NCI-H1105 treated with DMSO at 0.1 percent for 48 hours (cell line): ENCODE data around the gene CASP4.
"Not testable (repeated sequence)": the region's sequence is repeated elsewhere in the genome, so short reads cannot be mapped to it uniquely, and the experiment has no call there.

ENCODE experiments used
- DNase-seq: peaks from one replicate; lab custom pipeline; 2025; lab: John Stamatoyannopoulos, UW

CASP4 gene

DNA sequence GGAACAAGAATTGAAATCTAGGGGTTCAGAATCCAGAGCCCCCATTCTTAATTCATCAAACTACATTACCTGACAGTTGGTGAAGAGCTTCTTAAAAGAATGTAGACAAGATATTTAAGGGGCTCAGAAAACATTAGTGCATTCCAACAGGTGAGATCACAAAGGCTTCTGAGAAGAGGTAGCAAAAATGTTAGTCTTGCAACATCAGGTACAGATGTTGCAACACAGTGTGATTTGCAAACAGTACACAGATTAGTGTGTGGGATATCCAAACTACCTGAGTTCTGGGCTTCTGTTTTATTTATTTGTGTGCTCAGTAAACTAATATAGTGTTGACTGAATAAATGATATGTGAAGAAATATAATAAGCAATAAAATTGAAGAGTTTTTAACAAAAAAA lies 11.8 kb downstream of the CASP4 start:
- no peak for DNase-seq

DNA sequence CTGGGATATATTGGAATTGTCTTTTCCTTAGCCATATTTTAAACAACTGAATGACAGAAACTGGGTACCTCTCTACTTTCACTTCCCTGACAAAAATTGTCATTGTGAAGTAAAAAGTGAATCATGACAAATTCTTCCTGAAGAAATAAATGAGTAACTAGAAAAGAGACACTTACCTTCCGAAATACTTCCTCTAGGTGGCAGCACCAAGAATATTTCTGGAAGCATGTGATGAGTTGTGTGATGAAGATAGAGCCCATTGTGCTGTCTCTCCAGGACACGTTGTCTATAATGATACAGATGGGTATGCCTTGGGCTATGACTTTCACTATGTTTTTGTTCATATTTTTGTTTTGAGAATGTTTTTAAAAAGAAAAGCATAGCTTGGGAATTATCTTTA lies 21.5 kb downstream of the CASP4 start:
- DNase-seq = peak; percentile 10

DNA sequence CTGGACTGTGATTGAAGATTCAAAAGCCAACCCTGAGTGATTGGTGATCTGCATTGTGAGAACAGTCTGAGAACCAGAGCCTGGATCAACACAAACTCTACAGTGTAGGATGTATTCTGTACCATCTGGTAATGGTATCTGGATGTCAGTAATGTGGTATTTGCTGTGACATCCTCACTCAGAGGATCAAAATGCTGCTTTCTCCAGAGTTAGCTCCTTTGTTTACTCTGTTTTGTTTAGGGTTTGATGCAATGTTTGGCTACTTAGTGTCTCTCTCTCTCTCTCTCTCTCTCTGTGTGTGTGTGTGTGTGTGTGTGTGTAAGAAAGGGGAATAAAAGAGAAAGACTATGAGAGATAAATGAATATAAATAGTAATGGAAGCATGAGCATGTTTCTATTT lies 24.3 kb downstream of the CASP4 start:
- DNase-seq = no peak

DNA sequence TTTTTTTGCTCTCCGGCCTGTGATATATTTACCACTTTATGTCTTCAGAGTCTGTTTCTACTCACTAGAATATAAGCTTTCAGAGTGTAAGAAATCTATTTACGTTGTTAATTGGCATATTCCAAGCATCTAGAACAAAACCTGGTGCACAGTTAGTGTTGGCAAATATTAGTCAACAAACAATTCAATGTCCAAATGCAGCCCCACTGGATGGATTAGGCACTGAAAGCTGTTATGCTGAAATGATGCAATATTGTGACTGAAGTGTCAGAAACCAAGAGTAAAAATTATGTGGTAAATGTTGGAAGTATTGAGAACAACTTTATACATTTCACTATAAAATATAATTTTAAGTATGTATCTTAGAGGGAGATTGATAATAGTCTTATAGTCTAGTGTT lies 24.8 kb downstream of the CASP4 start:
- no peak for DNase-seq

DNA sequence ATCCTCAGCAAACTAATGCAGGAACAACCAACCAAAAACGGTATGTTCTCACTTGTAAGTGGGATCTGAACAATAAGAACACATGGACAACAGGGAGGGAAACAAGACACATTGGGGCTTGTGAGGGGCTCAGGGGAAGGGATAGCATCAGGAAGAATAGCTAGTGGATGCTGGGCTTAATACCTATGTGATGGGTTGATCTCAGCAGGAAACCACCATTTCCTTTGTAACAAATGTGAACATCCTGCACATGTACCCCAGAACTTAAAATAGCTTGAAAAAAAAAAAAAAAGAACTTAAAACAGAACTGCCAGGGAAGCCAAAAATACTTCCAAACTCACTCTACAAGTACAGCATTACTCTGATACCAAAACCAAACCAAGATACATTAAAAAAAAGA lies 33.8 kb downstream of the CASP4 start:
- no peak for DNase-seq

DNA sequence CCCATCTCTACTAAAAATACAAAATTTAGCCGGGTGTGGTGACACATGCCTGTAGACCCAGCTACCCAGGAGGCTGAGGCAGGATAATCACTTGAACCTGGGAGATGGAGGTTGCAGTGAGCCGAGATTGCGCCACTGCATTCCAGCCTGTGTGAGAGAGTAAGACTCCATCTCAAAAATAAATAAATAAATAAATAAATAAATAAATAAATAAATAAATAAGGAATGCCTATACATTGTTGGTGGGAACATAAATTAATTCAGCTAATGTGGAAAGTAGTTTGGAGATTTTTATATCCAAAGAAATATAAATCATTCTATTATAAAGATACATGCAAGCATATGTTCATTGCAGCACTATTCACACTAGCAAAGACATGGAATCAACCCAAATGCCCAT lies 34.3 kb downstream of the CASP4 start:
- not testable (repeated sequence) for DNase-seq

DNA sequence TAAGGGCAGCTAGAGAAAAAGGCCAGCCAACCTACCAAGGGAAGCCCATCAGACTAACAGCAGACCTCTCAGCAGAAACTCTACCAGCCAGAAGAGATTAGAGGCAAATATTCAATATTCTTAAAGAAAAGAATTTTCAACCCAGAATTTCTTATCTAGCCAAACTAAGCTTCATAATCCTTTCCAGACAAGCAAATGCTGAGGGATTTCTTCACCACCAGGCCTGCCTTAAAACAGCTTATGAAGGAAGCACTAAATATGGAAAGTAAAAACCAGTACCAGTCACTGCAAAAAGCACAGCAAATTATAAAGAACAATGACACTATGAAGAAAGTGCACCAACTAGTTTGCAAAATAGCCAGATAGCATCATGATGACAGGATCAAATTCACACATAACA lies 39.6 kb downstream of the CASP4 start:
- no peak for DNase-seq

DNA sequence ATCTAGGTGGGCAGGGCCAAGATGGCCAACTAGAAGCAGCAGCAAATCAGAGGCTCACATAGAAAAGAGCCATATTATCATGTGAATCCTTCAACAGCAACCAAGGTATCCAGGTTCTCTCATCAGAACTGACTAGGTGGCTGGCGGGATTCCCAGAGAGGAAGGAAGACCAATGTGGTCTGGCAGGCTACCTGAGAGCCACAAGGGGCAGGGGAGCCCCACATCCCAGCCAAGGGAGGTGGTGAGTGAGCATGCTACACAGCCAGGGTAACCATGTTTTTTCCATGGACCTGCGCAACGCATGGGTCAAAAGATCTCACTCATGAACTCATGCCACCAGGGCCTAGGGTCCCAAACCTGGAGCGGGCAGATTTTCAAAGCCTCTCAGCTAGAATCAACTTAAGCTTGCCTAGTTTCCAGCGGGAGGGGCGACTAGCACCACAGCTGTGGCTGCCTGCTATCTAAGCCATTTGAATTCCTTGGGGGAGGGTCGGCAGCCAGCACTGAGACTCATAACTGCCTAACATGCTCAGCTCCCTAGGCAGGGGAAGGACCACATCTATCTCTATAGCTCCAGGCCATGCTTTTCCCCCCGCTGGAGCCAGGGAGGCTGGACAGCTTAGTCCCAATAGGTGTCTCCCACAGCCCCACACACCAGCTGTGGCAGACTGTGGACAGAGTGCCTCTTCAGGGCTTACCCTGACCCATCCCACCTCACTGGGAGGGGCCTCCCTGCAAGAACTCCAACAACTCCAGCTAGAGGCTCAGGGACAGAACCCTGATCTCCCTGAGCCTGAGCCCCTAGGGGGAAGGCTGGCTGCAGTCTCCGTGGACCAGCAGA lies 41.4 kb downstream of the CASP4 start:
- DNase-seq = no peak

DNA sequence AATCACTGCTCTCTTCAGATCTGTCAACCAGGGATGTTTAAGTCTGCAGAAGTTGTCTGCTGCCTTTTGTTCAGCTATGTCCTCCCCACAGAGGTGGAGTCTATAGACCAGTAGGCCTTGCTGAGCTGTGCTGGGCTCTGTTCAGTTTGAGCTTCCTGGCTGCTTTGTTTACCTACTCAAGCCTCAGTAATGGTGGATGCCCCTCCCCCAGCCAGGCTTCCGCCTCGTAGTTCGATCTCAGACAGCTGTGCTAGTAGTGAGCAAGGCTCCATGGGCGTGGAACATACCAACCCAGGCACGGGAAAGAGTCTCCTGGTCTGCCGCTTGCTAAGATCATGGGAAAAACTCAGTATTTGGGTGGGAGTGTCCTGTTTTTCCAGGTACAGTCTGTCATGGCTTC lies 42.5 kb downstream of the CASP4 start:
- DNase-seq = no peak

DNA sequence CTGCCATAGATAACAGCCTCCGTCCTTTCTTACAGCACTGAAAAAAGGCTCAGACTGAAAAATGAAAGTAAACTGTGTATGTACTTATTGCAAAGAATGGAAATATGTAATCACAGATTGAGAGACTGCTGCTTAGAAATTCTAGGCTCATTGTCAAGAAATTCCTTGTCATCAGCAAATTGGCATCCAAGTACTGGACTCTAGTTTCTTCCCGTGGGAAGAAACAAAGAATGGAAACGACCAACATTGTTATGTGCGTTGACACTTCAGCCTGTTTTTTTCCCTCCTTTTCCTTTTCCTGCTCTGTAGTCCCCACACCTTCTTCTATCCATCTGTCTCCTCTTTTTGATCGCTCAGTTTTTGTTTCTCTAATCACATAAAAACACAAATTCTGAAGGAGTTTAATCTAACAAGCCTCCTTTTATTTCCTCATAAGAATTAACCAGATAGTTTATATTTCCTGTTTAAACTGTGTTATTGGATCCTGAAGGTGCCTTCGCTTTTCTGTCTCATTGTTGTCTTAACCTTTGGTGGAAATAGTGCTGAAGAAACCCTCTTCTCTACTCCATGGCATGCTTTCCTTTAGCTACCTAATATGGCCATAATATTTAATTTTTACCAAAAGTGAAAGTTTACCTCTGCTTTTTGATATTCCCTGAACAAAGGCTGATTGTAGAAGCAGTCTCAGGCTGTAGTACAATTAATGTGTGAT lies 50.1 kb downstream of the CASP4 start:
- no peak for DNase-seq

DNA sequence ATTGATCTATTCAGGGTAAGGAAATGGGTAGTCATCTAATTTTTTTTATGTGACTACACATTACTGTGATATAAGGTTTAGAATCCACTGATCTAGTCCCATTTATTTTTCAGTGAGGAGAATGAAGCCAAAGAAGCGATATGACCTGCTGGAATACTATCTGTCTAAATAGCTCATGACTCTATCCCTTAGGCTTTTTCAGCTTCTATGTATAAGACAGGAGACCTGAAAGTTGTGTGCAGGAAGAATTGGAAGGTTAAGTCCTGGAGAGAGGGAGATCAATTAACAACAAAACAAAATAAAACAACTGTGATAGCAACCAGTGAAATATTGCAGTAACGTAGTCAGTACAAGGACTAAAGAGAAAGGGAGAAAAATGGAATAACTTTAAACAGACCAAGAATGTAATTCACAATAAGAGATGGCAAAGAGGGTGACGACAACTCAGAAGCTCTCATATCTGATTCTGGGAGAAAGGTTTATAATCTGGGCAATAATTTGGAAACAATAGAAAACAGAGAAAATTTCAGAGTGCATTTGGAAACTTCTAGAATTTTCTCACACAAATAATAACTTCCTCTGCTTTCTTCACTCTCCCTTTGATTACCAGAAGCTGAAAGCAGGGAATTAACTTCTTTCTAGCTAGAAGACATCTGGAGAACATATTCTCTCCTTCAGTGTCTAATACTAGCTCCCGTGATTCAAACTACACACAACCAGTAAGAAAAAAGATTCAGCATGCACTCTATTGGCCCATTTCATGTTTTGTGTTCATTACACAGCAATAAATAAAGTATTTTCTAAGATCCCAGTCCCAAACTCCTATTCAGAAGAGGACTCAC lies 50.9 kb downstream of the CASP4 start:
- no peak for DNase-seq

DNA sequence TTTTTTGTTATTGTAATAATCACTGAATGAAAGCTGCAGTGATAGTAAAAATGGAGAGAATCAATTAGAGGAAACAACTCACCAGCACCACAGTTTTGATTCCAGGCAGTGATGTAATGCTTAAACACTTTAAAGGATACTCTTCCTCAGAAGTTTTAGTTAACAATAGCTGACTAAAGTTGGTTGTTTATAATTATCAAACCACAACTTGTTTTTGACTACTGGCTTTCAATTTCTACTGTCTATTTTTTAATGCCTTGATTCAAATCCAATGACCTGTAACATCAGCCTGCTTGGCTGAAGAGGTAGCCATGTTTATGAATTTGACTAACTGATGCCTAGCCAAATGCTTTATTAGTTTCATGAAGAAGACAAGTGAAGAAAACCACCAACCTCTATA lies 51.9 kb downstream of the CASP4 start:
- DNase-seq = no peak

DNA sequence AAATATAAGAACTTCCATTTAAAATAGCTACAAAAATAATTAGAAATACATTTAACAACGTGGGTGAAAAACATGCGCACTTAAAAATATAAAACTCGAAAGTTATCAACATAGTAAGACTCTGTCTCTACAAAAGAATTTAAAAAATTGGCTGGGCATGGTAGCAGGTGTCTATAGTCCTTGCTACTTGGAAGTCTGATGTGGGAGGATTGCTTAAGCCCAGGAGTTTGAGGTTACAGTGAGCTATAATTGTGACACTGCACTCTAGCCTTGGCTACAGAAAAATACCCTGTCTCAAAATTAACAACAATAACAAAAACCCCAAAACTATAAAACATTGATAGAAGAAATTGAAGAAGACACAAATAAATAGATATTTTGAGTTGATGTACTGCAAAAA lies 56.3 kb downstream of the CASP4 start:
- no peak for DNase-seq

DNA sequence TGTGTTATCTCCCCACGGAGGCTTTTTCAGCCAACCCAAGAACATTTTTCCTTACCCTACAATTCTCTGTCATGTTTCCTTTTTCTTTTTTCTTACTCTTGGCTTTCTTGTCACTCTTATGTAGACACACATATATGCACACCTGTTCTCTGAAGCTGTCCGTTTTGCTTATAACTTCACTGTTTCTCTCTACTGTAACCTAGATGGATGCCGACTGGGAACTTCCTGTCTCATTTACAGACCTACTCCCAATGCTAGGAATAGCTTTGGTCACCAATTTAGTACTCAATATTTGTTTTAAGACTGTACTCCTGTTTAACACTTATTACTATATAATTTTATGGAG lies 60.2 kb downstream of the CASP4 start:
- DNase-seq = no peak

DNA sequence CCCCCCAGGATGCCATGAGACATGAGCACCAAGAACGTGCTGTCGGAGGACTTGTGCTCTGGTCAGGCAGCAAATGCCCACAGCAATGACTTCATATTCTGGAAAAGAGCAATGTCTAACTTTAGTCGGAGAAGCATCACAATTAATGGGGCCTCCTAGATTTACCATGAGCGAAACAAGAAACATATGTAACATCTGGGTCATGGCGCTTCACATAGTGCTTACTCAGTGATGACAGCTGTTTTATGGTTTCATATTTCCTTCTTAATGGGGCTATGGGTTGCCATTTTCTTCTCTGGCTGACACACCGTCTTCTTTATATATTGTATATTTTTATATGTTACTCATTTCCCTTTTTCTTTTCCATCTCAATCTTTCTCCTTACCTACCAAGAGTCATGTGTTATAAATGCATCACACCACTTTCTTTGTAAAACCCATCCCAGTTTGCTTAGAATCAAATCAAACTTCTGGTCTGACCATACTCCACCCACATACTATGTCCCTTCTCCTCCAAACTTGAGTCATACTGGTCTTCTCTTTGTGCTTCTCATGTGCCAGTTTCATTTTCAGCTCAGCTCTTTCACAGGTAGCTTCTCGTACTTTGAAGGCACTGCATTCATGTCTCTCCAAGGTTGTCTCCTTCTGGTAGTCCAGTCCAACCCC lies 60.7 kb downstream of the CASP4 start:
- DNase-seq = no peak

DNA sequence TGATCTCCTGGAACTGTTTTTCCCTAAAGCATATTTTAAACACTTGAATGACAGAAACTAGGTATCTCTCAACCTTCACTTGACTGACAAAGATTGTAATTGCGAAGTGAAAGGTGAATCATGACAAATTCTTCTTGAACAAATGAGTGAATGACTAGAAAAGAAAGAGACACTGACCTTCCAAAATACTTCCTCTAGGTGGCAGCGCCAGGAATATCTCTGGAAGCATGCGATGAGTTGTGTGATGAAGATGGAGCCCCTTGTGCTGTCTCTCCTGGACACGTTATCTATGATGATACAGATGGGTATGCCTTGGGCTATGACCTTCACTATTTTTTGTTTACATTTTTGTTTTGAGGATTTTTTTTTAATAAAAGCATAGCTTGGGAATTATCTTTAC lies 63.1 kb downstream of the CASP4 start:
- DNase-seq = no peak

DNA sequence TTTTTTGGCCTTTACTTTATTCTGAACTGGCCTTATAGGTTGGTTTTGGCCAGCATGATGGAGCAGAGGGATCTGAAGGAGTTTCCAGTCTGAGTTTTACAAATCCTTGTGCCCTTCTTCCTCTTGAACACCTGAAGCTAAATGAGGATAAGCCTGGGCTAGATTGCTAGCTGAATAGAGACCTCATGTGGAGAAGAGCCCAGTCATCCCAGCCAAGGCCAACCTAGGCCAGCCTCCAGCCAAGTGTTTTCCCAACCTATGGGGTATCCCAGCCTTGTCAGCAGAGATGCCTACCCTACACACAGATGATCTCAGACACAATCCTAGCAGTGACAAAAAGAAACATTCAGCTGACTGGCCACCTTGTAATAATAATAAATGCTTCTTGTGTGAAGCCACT lies 69.1 kb downstream of the CASP4 start:
- DNase-seq = no peak

DNA sequence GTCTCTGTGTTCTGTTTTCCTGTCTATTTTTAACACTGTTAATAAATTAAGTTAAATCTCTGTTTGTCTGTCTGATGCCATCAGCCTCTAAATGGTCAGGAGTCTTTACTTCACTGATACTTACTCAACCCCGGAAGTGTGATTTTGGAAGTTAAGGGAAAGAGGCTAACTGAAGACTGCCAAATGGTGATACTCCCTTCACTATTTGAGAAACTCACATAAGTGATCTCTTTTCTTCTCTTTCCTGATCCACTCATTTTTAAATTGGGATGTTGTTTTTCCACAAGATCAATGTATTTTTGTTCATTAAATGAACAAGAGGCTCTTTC lies 69.7 kb downstream of the CASP4 start:
- DNase-seq = no peak

DNA sequence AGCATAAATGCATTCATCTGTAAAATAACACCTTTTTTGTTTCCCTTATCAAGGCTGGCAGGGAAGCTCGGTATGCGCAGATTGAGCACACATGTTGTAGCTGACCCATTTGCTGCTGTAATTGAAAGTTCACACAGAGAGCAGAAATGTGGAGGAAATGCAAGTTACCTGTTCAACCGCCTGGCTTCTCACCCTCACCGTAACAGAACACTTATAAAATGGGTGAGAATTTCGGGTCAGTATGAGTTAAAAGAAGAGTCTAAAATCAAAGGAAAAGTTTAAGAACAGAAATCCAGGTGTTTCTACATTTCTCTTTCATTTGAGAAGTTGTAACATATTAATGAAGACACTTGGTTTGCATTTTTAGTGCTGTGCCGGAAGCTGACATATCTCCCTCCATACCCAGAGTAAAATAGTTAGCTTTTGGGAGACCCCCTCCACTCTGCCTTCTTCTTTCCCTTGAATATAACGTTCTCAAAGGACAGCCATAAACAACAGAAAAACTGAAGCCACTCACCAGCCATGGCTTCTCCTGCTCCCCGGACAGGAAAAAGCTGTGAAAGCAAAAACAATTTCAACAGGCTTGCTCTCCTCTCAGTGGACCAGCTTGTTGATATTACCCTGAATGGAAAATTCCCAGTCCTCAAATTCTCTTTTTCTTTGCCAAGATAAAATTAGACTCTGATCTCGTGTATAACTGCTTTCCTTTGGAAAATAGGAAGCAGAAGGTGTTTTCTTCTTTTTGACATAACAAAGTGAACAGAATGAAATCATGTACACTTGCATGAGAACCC lies 70.3 kb downstream of the CASP4 start, which contains the start of gene CASP12:
Gene CASP12 (minus strand): TSS at position 570 of the 794 bp plus-strand sequence.
- DNase-seq = no peak

DNA sequence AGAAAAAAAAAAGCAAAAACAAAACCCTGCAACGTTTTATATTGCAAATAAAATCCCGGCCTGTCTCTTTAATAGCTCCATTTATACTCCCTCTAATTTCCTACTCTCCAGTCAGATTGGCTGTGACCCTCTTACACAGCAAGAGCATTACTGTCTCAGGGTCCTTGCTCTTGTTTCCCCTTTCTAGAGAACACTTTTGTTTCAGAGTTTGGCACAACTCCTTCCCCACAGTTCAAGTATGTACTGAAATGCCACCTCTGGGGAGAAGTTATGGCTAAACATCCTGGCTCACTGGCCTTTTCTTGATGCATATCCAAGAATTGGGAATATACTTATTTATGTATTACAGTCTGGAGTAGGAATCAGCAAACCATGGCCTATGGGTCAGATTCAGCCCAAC lies 72.7 kb downstream of the CASP4 start:
- DNase-seq = no peak

DNA sequence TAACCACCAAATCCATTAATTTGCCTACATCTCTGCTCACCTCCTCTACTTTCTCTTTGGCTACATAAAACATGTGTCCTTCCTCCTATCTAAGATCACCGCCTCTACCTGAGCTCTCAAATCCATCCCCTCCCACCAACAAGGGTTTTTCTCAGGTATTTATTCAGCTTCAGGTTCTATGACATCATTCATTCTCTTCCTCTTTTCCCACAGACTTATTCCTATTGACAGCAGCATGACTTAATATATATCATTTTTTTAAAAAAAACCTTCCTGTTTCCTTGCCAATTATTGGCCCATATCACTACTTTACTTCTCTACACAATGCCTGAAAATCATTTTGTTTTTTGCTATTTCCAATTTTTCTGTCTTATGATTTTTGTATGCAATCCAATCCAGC lies 74.5 kb downstream of the CASP4 start:
- no peak for DNase-seq
